ENCODE data around the gene FAM120AOS.

Gene FAM120AOS

DNA sequence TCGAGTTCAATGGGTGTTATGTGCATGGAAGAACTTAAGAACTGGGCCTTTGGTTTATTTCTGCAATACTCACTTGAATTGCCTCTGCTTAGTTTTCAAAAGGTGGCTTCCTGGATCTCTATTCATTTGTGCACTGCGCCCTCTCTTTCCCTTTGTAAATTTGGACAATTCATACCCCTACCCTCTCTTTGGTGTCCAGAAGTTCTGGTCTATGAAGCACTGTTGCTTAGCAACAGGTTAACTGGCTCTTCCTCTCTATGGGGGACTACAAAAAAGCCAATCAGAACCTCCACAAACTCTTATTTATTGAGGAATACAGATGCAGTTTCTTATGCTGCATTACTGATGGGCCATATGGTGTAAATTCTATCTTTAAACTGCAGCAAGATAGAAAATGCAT is 15.4 kb downstream of the FAM120AOS start:
- ATAC-seq (ENCODE audit: low read depth) (no peak), DNase-seq (ENCODE audit: low spot score) (no peak)
- Histone ChIP-seq H3K36me3 (ENCODE audit: low read depth) (no peaks in the 10 kb centered on the region), H3K9me3 (ENCODE audit: severe bottlenecking) (no peaks in the 10 kb centered on the region), H3K4me3 (ENCODE audit: severe bottlenecking) (no peak overlapping the region), H3K4me1 (ENCODE audit: insufficient read depth, poor library complexity, severe bottlenecking) (peaks cover 6% of the 10 kb centered on the region), H3K27me3 (ENCODE audit: insufficient read depth, poor library complexity, severe bottlenecking) (no peaks in the 10 kb centered on the region), H3K27ac (ENCODE audit: poor library complexity, severe bottlenecking) (no peak overlapping the region)
- TF ChIP-seq, protein P1, sequence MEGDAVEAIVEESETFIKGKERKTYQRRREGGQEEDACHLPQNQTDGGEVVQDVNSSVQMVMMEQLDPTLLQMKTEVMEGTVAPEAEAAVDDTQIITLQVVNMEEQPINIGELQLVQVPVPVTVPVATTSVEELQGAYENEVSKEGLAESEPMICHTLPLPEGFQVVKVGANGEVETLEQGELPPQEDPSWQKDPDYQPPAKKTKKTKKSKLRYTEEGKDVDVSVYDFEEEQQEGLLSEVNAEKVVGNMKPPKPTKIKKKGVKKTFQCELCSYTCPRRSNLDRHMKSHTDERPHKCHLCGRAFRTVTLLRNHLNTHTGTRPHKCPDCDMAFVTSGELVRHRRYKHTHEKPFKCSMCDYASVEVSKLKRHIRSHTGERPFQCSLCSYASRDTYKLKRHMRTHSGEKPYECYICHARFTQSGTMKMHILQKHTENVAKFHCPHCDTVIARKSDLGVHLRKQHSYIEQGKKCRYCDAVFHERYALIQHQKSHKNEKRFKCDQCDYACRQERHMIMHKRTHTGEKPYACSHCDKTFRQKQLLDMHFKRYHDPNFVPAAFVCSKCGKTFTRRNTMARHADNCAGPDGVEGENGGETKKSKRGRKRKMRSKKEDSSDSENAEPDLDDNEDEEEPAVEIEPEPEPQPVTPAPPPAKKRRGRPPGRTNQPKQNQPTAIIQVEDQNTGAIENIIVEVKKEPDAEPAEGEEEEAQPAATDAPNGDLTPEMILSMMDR (IDR thresholded peaks at IDR 0.05; ENCODE audit: poor library complexity, severe bottlenecking), result no peak

DNA sequence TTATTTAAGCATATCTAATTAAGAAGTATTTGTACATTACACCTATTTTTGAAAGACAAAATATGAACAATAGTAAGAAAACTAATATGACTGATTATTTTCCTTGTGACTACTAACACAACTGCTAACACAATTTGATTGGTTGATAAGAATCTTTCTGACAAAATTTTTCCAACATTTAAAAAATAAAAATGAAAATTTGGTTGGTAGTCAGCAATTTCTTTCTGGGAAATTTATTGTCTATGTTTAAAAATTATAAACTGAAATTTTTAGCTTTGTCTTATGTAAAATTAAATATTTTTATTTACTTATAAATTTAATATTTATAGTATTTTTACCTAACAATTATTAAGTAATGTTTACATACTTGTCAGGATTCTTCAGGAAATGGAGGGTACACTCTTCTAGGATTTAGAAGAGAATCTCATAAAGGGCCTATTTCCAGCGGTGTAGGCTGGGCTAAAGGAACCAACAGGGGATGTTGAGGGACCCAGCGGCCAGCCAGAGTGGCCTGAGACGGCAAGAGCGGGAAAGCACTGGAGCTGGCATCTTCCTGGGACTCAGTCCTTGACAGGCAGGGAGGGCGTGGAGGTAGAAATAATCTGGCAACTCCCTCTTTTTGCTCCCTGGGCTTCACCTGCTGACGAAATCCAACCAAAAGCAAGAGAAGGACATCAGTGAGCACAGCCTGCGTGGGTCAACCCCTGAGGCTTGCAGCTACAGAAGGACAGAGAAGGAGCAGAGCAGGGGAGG is 16.6 kb downstream of the FAM120AOS start:
- TF ChIP-seq, protein P1 (IDR thresholded peaks at IDR 0.05; ENCODE audit: poor library complexity, severe bottlenecking), result no peak
- no peak overlapping the region for H3K4me3 ChIP-seq (ENCODE audit: severe bottlenecking)
- no peaks in the 10 kb centered on the region for H3K9me3 ChIP-seq (ENCODE audit: severe bottlenecking)
- DNase-seq (ENCODE audit: low spot score) (no peak), ATAC-seq (ENCODE audit: low read depth) (no peak)
- no peak overlapping the region for H3K27ac ChIP-seq (ENCODE audit: poor library complexity, severe bottlenecking)
- no peaks in the 10 kb centered on the region for H3K27me3 ChIP-seq (ENCODE audit: insufficient read depth, poor library complexity, severe bottlenecking)
- H3K36me3 ChIP-seq (ENCODE audit: low read depth), result no peaks in the 10 kb centered on the region
- peaks cover 6% of the 10 kb centered on the region for H3K4me1 ChIP-seq (ENCODE audit: insufficient read depth, poor library complexity, severe bottlenecking)

DNA sequence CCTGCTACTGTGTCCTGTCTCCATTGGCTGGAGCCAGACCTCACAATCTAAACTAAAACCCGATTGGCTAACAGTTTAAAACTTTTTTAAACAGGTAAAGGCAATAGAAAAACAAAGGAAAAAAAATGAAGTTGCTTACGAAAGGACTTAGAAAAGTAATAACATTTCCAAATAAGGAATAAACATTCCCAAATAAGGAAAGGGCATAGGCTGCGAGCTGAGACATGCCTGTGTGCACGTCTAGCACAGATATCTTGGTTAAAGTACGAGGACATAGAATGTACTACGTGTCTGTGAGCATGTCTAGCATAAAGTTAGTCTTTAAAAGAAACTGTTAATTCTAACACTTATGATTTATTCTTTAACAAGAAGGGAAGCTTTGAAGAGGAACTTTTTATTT is 17.2 kb downstream of the FAM120AOS start:
- Histone ChIP-seq H3K36me3 (ENCODE audit: low read depth) (no peaks in the 10 kb centered on the region), H3K4me1 (ENCODE audit: insufficient read depth, poor library complexity, severe bottlenecking) (peaks cover 6% of the 10 kb centered on the region), H3K27me3 (ENCODE audit: insufficient read depth, poor library complexity, severe bottlenecking) (no peaks in the 10 kb centered on the region), H3K4me3 (ENCODE audit: severe bottlenecking) (no peak overlapping the region), H3K9me3 (ENCODE audit: severe bottlenecking) (no peaks in the 10 kb centered on the region), H3K27ac (ENCODE audit: poor library complexity, severe bottlenecking) (no peak overlapping the region)
- DNase-seq (ENCODE audit: low spot score), result no peak
- ATAC-seq (ENCODE audit: low read depth), result peak; percentile 56; the same call in 1 of the 3 replicates
- TF ChIP-seq, protein P1 (IDR thresholded peaks at IDR 0.05; ENCODE audit: poor library complexity, severe bottlenecking), result no peak

DNA sequence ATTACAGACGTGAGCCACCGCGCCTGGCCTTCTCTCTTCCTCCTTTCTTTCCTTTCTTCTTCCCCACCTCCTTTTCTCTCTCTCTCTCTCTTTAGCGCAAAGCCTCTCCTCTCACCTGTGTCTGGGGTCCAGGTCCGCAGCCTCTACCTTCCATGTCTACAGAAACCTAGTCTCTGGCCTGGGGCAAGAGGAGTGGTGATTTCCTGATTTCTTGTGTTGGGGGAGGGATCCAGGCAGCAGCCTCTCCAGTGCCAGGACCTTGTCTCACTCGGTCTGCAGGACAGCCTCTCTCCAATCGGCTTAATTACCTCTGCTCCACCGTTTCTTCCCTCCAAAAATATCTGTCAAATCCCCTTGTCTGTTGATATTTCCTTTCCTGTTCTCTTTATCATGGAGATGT is 18.0 kb downstream of the FAM120AOS start:
- TF ChIP-seq, protein P1 (IDR thresholded peaks at IDR 0.05; ENCODE audit: poor library complexity, severe bottlenecking), result no peak
- ATAC-seq (ENCODE audit: low read depth), result no peak
- Histone ChIP-seq H3K9me3 (ENCODE audit: severe bottlenecking) (no peaks in the 10 kb centered on the region), H3K4me1 (ENCODE audit: insufficient read depth, poor library complexity, severe bottlenecking) (peaks cover 6% of the 10 kb centered on the region), H3K27me3 (ENCODE audit: insufficient read depth, poor library complexity, severe bottlenecking) (no peaks in the 10 kb centered on the region), H3K27ac (ENCODE audit: poor library complexity, severe bottlenecking) (no peak overlapping the region), H3K4me3 (ENCODE audit: severe bottlenecking) (no peak overlapping the region), H3K36me3 (ENCODE audit: low read depth) (no peaks in the 10 kb centered on the region)
- no peak for DNase-seq (ENCODE audit: low spot score)

DNA sequence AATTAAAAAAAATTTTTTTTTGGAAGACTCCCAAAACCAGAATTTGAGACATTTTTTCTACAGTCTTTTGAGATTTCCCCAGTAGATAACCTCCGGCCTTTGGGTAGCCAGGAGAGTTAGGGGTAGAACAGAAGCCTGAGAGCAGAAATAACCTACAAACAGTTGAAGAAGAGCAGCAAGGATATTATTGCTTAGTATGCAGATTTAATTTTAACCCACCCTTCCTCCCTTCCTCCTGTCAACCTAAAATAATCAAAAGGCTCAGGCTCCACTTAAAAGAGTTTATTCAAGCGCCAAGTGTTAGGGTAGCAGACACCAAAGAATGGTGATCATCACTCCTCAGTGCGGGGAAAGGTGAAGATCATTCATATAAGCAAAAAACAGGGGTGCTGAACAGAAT is 19.3 kb downstream of the FAM120AOS start:
- Histone ChIP-seq H3K4me3 (ENCODE audit: severe bottlenecking) (no peak overlapping the region), H3K27ac (ENCODE audit: poor library complexity, severe bottlenecking) (no peak overlapping the region), H3K4me1 (ENCODE audit: insufficient read depth, poor library complexity, severe bottlenecking) (peaks cover 6% of the 10 kb centered on the region), H3K36me3 (ENCODE audit: low read depth) (no peaks in the 10 kb centered on the region), H3K27me3 (ENCODE audit: insufficient read depth, poor library complexity, severe bottlenecking) (no peaks in the 10 kb centered on the region), H3K9me3 (ENCODE audit: severe bottlenecking) (no peaks in the 10 kb centered on the region)
- TF ChIP-seq, protein P1 (IDR thresholded peaks at IDR 0.05; ENCODE audit: poor library complexity, severe bottlenecking), result no peak
- ATAC-seq (ENCODE audit: low read depth), result no peak
- no peak for DNase-seq (ENCODE audit: low spot score)

All from RWPE2 (cell line).